Activated CD8-positive, alpha-beta T cell treated with anti-CD3 and anti-CD28 coated beads for 36 hours (primary cell): ENCODE data around the gene ZNF655. TPM values are rescaled to one million over a fixed set of nuclear protein-coding genes. Genes with fewer than 3 reads are reported as not detected.

Source experiments
- ATAC-seq: fragments of 200-7000 bp; cut with Tn5 transposase; one replicate; pipeline ENCODE4 v1.10.0; 2021; ENCODE audit warnings: mild to moderate bottlenecking, moderate library complexity
- CTCF ChIA-PET: fragments of 350-600 bp; sonication (Branson Sonifier 250); formaldehyde crosslinking; loops from one replicate; lab custom pipeline; 2021; ENCODE audit warnings: antibody characterized with exemption; lab: Charles Lee
- POLR2A ChIA-PET: fragments of 350-600 bp; sonication (Branson Sonifier 250); formaldehyde crosslinking; loops from one replicate; lab custom pipeline; 2021; ENCODE audit warnings: antibody characterized with exemption; lab: Charles Lee
- DNase-seq: peaks from one replicate; pipeline ENCODE4 v3.0.0-alpha.2; 2020
- H3K27ac Mint-ChIP-seq: one replicate; pipeline ENCODE4 v1.8.0; 2021; ENCODE audit warnings: mild to moderate bottlenecking, mixed read lengths
- H3K27me3 Mint-ChIP-seq: one replicate; pipeline ENCODE4 v1.8.0; 2021; ENCODE audit warnings: mixed read lengths
- H3K36me3 Mint-ChIP-seq: one replicate; pipeline ENCODE4 v1.8.0; 2021; ENCODE audit warnings: low read depth, mixed read lengths
- H3K4me1 Mint-ChIP-seq: one replicate; pipeline ENCODE4 v1.8.0; 2021; ENCODE audit warnings: low read depth, mixed read lengths
- H3K4me3 Mint-ChIP-seq: one replicate; pipeline ENCODE4 v1.8.0; 2021; ENCODE audit warnings: mild to moderate bottlenecking, moderate library complexity, mixed read lengths
- H3K9me3 Mint-ChIP-seq: one replicate; pipeline ENCODE4 v1.8.0; 2021; ENCODE audit warnings: mixed read lengths
- intact Hi-C: fragments of 100-400 bp; cut with micrococcal nuclease; formaldehyde crosslinking; loops from one replicate; pipeline ENCODE4 v1.10.0; 2022
- total RNA-seq, 2 experiments: library from RNA; stranded (reverse); gene quantifications; one replicate each; pipeline ENCODE4 v1.2.3, GENCODE V29; 2021
- TF ChIP-seq, protein P1 (sequence below): fragments of 200-600 bp; IDR thresholded peaks from one replicate; pipeline ENCODE4 v1.8.0; 2022; ENCODE audit warnings: antibody characterized with exemption, mild to moderate bottlenecking

ZNF655 gene, protein sequence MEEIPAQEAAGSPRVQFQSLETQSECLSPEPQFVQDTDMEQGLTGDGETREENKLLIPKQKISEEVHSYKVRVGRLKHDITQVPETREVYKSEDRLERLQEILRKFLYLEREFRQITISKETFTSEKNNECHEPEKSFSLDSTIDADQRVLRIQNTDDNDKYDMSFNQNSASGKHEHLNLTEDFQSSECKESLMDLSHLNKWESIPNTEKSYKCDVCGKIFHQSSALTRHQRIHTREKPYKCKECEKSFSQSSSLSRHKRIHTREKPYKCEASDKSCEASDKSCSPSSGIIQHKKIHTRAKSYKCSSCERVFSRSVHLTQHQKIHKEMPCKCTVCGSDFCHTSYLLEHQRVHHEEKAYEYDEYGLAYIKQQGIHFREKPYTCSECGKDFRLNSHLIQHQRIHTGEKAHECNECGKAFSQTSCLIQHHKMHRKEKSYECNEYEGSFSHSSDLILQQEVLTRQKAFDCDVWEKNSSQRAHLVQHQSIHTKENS
- 10 to 100 TPM; 63.0 to 65.2 TPM for total RNA-seq

DNA sequence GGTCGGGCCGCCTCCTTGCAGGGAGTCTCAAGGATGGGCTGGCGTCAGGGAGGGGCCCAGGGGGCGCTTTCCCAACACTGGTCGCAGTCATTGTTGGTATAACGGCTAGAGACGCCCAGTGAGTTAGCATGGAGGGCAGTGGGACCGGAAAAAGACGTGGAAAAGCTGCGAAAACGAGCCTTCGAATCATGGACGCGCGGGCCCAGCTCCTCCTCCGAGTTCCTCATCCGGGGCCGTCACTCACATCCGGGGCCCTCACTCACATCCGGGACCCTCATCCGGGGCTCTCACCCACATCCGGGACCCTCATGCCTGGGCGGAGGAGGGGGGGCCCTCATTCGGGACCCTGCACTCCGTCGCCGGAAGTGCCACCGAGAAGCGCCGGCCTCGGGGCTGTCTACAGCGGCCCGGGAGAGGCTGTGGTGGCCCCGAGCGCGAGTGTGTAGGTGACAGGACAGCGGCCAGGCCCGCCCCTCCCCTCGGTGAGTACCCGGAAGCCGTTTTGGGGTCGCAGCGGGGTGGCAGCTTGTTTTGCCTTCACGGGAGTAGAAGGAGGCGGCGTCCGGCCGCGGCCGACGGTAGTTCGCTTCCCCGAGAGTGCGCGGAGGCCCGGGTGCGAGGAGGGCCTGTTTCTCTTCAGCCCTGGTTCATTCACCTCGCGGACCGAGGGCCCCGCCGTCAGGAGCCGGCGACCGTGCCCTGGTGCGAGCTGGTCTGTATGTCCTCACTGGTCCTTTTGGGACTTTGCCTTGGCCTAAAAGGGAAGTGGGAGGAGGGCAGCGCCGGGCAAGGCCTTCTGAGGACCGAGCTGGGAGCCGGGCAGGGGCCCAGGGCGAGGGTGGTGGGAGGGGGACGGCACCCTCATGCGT lies at the start of gene ZNF655:
Gene ZNF655, plus strand, starts transcription at position 337 of the 869 bp plus-strand sequence. CDS start 1,918 bp downstream, outside the sequence.
- peaks cover 52% of the 10 kb centered on the region for H3K4me1 Mint-ChIP-seq
- intact Hi-C loops = loop anchor here (10.0 kb wide), 1 partner anchor 54 kb away; the partner anchor contains the start of genes ZKSCAN5 and ZNF394
- H3K36me3 Mint-ChIP-seq = peaks cover 56% of the 10 kb centered on the region

DNA sequence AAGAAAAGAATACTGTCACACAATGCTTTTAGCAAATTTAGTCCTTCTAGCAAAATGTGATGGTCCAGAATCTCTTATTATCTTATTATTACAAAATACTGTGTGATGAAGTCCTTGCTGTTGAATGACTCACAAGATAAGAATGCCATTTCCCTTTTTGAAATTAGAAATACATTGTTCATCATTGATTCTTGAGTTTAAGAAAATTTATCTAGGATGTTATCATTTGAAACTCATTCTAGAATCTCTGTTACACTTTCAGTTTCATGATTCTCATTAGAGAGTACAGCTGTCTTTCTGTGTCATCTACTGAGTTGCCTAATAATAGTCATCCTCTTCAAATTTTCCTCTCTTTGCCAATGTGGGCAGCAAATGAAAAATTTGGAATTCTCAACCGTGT lies 44.4 kb upstream of the ZNF655 start:
- Mint-ChIP-seq H3K36me3 (peaks cover 19% of the 10 kb centered on the region), H3K27me3 (no peaks in the 10 kb centered on the region), H3K9me3 (no peaks in the 10 kb centered on the region), H3K4me3 (no peak overlapping the region), H3K4me1 (peaks cover 11% of the 10 kb centered on the region), H3K27ac (no peak overlapping the region)
- TF ChIP-seq, protein P1, sequence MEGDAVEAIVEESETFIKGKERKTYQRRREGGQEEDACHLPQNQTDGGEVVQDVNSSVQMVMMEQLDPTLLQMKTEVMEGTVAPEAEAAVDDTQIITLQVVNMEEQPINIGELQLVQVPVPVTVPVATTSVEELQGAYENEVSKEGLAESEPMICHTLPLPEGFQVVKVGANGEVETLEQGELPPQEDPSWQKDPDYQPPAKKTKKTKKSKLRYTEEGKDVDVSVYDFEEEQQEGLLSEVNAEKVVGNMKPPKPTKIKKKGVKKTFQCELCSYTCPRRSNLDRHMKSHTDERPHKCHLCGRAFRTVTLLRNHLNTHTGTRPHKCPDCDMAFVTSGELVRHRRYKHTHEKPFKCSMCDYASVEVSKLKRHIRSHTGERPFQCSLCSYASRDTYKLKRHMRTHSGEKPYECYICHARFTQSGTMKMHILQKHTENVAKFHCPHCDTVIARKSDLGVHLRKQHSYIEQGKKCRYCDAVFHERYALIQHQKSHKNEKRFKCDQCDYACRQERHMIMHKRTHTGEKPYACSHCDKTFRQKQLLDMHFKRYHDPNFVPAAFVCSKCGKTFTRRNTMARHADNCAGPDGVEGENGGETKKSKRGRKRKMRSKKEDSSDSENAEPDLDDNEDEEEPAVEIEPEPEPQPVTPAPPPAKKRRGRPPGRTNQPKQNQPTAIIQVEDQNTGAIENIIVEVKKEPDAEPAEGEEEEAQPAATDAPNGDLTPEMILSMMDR = no peak
- ATAC-seq (no peak), DNase-seq (no peak)
- intact Hi-C loops = no loop called here
- ChIA-PET CTCF (interaction anchor here (1.2 to 2.2 kb wide), 2 partner anchors 9 to 12 kb away, joined by 3 to 12 read pairs; no protein-coding TSS in a partner anchor), POLR2A (interaction anchor here (1.1 kb wide), 1 partner anchor 9 kb away, joined by 4 read pairs; no protein-coding TSS in a partner anchor)

More for the DNA sequence above, at the start of gene ZNF655:
- Mint-ChIP-seq H3K9me3 (no peaks in the 10 kb centered on the region), H3K27me3 (no peaks in the 10 kb centered on the region), H3K4me3 (peak within 1 kb of the TSS; percentile 99), H3K27ac (peak within 1 kb of the TSS; percentile 100)
- ATAC-seq = peak; percentile 85
- ChIA-PET CTCF (interaction anchor here (0.8 to 1.7 kb wide), 6 partner anchors 10 to 361 kb away, joined by 3 to 4 read pairs (median 4); partner anchors contain the start of gene TRIM4), POLR2A (interaction anchor here (0.9 to 3.8 kb wide), 16 partner anchors 12 to 871 kb away, joined by 3 to 20 read pairs (median 4); partner anchors contain the start of genes MEPCE, TMEM225B, TRIM4 and ZKSCAN1)
- TF ChIP-seq, protein P1 = no peak
- DNase-seq = peak; percentile 96

DNA sequence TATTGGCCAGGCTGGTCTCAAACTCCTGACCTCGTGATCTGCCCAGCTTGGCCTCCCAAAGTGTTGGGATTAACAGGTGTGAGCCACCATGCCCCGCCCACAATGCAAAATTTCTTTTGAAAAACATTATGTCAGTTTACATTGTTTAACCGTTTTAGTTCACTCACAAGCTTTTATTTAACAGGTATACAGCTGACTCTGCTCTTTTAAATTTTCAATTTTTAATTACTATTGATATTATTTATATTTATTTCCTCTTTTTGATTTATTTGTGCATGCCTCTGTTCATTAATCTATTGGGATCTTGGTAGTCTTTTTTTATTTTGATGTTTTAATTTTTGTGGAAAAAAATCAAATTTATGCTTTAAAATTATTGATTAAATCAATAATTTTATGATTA lies 37.0 kb upstream of the ZNF655 start:
- DNase-seq = no peak
- H3K36me3 Mint-ChIP-seq = peaks cover 26% of the 10 kb centered on the region

DNA sequence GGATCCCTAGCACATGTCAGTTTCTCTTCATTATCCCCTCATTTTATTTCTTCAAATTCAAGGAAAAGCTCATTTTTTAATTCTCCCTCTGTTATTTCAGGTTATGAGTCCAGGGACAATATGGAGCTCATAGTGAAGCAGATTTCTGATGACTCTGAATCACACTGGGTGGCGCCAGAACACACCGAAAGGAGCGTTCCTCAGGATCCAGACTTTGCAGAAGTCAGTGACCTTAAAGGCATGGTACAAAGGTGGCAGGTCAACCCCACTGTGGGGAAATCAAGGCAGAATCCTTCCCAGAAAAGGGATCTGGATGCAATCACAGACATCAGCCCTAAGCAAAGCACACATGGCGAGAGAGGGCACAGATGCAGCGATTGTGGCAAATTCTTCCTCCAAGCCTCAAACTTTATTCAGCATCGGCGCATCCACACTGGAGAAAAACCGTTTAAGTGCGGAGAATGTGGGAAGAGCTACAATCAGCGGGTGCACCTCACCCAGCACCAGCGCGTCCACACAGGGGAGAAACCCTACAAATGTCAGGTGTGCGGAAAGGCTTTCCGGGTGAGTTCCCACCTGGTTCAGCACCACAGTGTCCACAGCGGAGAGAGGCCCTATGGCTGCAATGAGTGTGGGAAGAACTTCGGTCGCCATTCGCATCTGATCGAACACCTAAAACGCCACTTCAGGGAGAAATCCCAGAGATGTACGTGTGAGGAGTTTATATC lies 32.6 kb upstream of the ZNF655 start:
- no peaks in the 10 kb centered on the region for H3K4me1 Mint-ChIP-seq
- no peak overlapping the region for H3K27ac Mint-ChIP-seq
- H3K27me3 Mint-ChIP-seq = no peaks in the 10 kb centered on the region
- peak; percentile 47 for ATAC-seq
- no peak overlapping the region for H3K4me3 Mint-ChIP-seq
- peaks cover 18% of the 10 kb centered on the region for H3K9me3 Mint-ChIP-seq
- POLR2A ChIA-PET = interaction anchor here (1.2 to 1.3 kb wide), 2 partner anchors 15 to 103 kb away, joined by 3 read pairs; no protein-coding TSS in a partner anchor
- H3K36me3 Mint-ChIP-seq = peaks cover 48% of the 10 kb centered on the region
- TF ChIP-seq, protein P1 = peak; percentile 41
- intact Hi-C loops = no loop called here
- CTCF ChIA-PET = interaction anchor here (0.6 to 1.8 kb wide), 17 partner anchors 9 to 464 kb away, joined by 3 to 12 read pairs (median 4); partner anchors contain the start of genes FAM200A and ZNF655
- peak; percentile 53 for DNase-seq

More for the DNA sequence above, 37.0 kb upstream of the ZNF655 start:
- H3K27me3 Mint-ChIP-seq = no peaks in the 10 kb centered on the region
- POLR2A ChIA-PET = interaction anchor here (0.7 to 1.3 kb wide), 3 partner anchors 9 to 19 kb away, joined by 3 to 4 read pairs (median 3); no protein-coding TSS in a partner anchor
- intact Hi-C loops = no loop called here
- H3K27ac Mint-ChIP-seq = no peak overlapping the region
- TF ChIP-seq, protein P1 = no peak
- H3K4me1 Mint-ChIP-seq = no peaks in the 10 kb centered on the region
- ATAC-seq = no peak
- H3K9me3 Mint-ChIP-seq = no peaks in the 10 kb centered on the region
- no peak overlapping the region for H3K4me3 Mint-ChIP-seq
- CTCF ChIA-PET = interaction anchor here (1.2 to 1.3 kb wide), 2 partner anchors 110 to 284 kb away, joined by 3 read pairs; no protein-coding TSS in a partner anchor
